Rectal smooth muscle tissue (tissue), 1 donor: ENCODE results near the gene LPGAT1.

Experiments used
- H3K27ac ChIP-seq: one replicate; pipeline ENCODE4 v1.7.0; 2013; ENCODE audit warnings: low read depth, low read length, inconsistent platforms
- H3K27me3 ChIP-seq: one replicate; pipeline ENCODE4 v1.7.0; 2013; ENCODE audit warnings: low read length; ENCODE audit not compliant: control insufficient read depth, insufficient read depth
- H3K36me3 ChIP-seq: one replicate; pipeline ENCODE4 v1.7.0; 2013; ENCODE audit warnings: low read length; ENCODE audit not compliant: control insufficient read depth, insufficient read depth
- H3K4me1 ChIP-seq: one replicate; pipeline ENCODE4 v1.7.0; 2013; ENCODE audit warnings: low read length; ENCODE audit not compliant: control insufficient read depth, insufficient read depth
- H3K4me3 ChIP-seq: one replicate; pipeline ENCODE4 v1.7.0; 2013; ENCODE audit warnings: low read length
- H3K9ac ChIP-seq: one replicate; pipeline ENCODE4 v1.7.0; 2013; ENCODE audit warnings: low read length

Gene LPGAT1

GRCh38 chr1:211735208-211736170 is 95.1 kb downstream of the LPGAT1 start:
- H3K4me1 ChIP-seq: no peaks in the 10 kb centered on the region
- H3K27ac ChIP-seq: no peak overlapping the region
- no peaks in the 10 kb centered on the region for H3K27me3 ChIP-seq
- no peaks in the 10 kb centered on the region for H3K36me3 ChIP-seq
- H3K9ac ChIP-seq: no peak overlapping the region
- H3K4me3 ChIP-seq: no peak overlapping the region

DNA sequence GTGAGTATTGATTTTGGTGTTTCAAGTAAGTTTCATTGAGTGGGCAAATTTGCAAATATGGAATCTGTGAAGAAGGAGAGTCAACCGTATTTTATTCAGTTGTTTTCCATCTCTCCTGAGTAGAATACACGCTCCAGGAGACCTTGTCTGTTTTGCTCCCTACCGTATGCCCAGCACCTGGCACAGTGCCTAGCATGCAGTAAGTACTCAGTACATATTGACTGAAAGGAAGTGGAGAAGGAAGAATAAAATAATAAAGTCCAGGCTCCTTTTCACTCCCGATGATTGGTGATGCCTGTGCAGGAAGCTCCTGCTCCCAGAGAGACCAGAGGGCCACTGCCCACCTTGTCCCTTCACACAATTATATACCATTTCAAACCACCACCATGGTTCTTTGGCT is 95.8 kb downstream of the LPGAT1 start:
- Histone ChIP-seq H3K9ac (no peak overlapping the region), H3K27me3 (no peaks in the 10 kb centered on the region), H3K4me1 (no peaks in the 10 kb centered on the region), H3K27ac (no peak overlapping the region), H3K4me3 (no peak overlapping the region), H3K36me3 (no peaks in the 10 kb centered on the region)

DNA sequence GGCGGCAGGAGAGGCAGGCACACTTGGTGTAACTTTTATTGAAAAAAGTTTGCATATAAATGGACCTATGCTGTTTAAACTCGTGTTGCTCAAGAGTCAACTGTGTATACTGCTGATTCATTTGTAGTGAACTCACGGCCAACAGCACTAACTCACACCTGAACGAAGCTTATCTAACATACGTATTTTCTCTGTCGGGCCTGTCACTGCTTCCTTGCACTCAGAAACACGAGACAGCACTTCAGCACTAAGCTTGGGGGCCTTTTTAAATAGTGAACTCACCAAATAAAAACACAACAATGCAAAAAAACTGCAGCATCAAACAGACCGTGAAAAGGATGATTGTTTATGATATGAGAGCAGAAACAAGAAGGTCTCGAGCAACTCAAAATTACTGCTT is 96.2 kb downstream of the LPGAT1 start:
- no peak overlapping the region for H3K9ac ChIP-seq
- no peak overlapping the region for H3K4me3 ChIP-seq
- no peaks in the 10 kb centered on the region for H3K36me3 ChIP-seq
- H3K27ac ChIP-seq: no peak overlapping the region
- H3K27me3 ChIP-seq: no peaks in the 10 kb centered on the region
- no peaks in the 10 kb centered on the region for H3K4me1 ChIP-seq

GRCh38 chr1:211732293-211732980 is 98.1 kb downstream of the LPGAT1 start:
- Histone ChIP-seq H3K9ac (no peak overlapping the region), H3K4me3 (no peak overlapping the region), H3K27ac (no peak overlapping the region), H3K27me3 (no peaks in the 10 kb centered on the region), H3K36me3 (no peaks in the 10 kb centered on the region), H3K4me1 (no peaks in the 10 kb centered on the region)

- Histone ChIP-seq H3K27me3 (no peaks in the 10 kb centered on the region), H3K4me3 (no peak overlapping the region), H3K4me1 (no peaks in the 10 kb centered on the region), H3K27ac (no peak overlapping the region), H3K9ac (no peak overlapping the region), H3K36me3 (no peaks in the 10 kb centered on the region)
Measured at GRCh38 chr1:211731456-211732292, 98.9 kb downstream of the LPGAT1 start.

- H3K36me3 ChIP-seq: no peaks in the 10 kb centered on the region
- H3K27ac ChIP-seq: no peak overlapping the region
- H3K9ac ChIP-seq: no peak overlapping the region
- no peaks in the 10 kb centered on the region for H3K4me1 ChIP-seq
- H3K4me3 ChIP-seq: no peak overlapping the region
- no peaks in the 10 kb centered on the region for H3K27me3 ChIP-seq
Measured at GRCh38 chr1:211730347-211730746, 100.2 kb downstream of the LPGAT1 start.

DNA sequence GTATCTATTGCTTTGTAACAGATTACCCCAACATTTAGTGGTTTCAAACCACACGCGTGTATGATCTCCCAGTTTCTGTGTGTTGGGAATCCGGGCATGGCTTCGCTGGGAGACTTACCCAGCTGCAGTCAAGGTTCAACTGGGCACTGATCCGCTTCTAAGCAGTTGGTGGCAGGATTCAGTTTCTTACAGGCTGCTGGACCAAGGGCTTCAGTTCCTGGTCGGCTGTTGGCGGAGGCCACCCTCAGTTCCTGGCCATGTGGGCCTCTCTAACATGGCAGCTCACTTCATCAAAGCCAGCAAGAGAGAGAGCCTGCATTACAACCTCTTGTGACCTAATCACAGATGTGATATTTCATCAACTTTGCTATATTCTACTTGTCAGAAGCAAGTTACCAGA is 101.3 kb downstream of the LPGAT1 start:
- H3K4me1 ChIP-seq: no peaks in the 10 kb centered on the region
- H3K27ac ChIP-seq: no peak overlapping the region
- H3K4me3 ChIP-seq: no peak overlapping the region
- H3K36me3 ChIP-seq: no peaks in the 10 kb centered on the region
- no peak overlapping the region for H3K9ac ChIP-seq
- H3K27me3 ChIP-seq: no peaks in the 10 kb centered on the region

GRCh38 chr1:211726467-211726995 is 104.0 kb downstream of the LPGAT1 start:
- no peak overlapping the region for H3K4me3 ChIP-seq
- H3K4me1 ChIP-seq: no peaks in the 10 kb centered on the region
- no peak overlapping the region for H3K27ac ChIP-seq
- H3K27me3 ChIP-seq: no peaks in the 10 kb centered on the region
- no peak overlapping the region for H3K9ac ChIP-seq
- no peaks in the 10 kb centered on the region for H3K36me3 ChIP-seq

DNA sequence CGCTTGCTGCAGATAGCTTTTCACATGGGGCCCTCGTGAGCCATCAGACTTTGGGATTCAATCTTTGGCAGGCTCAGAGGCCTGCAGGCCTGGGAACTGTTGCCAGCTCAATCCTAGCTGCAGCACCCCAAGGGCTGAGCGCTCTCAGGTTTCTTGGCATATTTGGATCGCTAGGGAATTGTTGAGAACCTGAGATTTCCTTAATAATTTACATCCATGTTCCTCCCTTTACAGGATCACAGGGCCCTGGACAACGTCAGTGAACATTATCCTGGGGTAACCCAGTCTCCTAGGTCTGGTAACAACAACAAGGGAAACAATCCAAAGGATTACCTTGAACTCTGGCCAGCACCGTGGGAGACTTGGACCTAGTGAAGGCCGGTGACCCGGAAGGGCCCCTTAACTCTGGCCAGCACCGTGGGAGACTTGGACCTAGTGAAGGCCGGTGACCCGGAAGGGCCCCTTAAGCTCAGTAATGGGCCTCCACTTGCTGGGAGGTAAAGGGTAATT is 105.8 kb downstream of the LPGAT1 start:
- Histone ChIP-seq H3K4me1 (no peaks in the 10 kb centered on the region), H3K4me3 (no peak overlapping the region), H3K27ac (peak overlapping the region; percentile 2), H3K36me3 (no peaks in the 10 kb centered on the region), H3K9ac (no peak overlapping the region), H3K27me3 (no peaks in the 10 kb centered on the region)

DNA sequence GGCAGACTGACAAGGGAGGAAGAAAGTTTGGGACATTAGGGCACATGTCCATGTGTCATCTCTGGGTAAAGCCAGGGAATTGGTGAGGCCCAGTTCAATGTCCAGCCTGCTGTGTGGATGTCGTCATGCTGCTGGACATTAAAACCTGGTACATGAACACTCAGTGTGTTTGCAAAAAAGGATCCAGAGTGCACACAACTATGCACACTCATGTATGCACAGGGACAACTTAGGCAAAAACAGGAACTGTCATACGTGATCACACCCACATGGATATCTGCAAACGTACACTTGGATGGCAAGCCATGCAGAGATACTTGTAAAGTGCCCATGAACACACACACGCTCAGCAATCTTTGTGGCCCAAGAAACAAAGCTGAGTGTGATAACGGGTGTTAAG is 107.3 kb downstream of the LPGAT1 start:
- no peak overlapping the region for H3K9ac ChIP-seq
- no peaks in the 10 kb centered on the region for H3K36me3 ChIP-seq
- H3K4me1 ChIP-seq: no peaks in the 10 kb centered on the region
- H3K4me3 ChIP-seq: no peak overlapping the region
- no peaks in the 10 kb centered on the region for H3K27me3 ChIP-seq
- H3K27ac ChIP-seq: no peak overlapping the region

- Histone ChIP-seq H3K4me3 (no peak overlapping the region), H3K4me1 (no peaks in the 10 kb centered on the region), H3K27ac (no peak overlapping the region), H3K27me3 (no peaks in the 10 kb centered on the region), H3K9ac (no peak overlapping the region), H3K36me3 (no peaks in the 10 kb centered on the region)
Measured at GRCh38 chr1:211722277-211723175, 108.0 kb downstream of the LPGAT1 start.
